Effector memory CD4-positive, alpha-beta T cell (primary cell): ENCODE measurements around the gene ROBO1.

Experiments
- DNase-seq, 3 donors: peaks; one replicate each; pipeline ENCODE4 v3.0.0-alpha.2; 2020
- H3K27ac ChIP-seq: 2 replicates; pipeline ENCODE4 v1.7.0; 2013; ENCODE audit warnings: mild to moderate bottlenecking, low read length, moderate library complexity; ENCODE audit not compliant: insufficient read depth, poor library complexity, severe bottlenecking
- H3K27me3 ChIP-seq: replicated peaks from 2 replicates; pipeline ENCODE4 v1.7.0; 2013; ENCODE audit warnings: mild to moderate bottlenecking, low read length; ENCODE audit not compliant: insufficient read depth, control insufficient read depth, poor library complexity, severe bottlenecking
- H3K36me3 ChIP-seq: 2 replicates; pipeline ENCODE4 v1.7.0; 2013; ENCODE audit warnings: mild to moderate bottlenecking, low read length, moderate library complexity; ENCODE audit not compliant: control insufficient read depth, insufficient read depth
- H3K4me1 ChIP-seq: 2 replicates; pipeline ENCODE4 v1.7.0; 2013; ENCODE audit warnings: low read length, mild to moderate bottlenecking; ENCODE audit not compliant: control insufficient read depth, insufficient read depth, poor library complexity, severe bottlenecking
- H3K4me3 ChIP-seq: 2 replicates; pipeline ENCODE4 v1.7.0; 2013; ENCODE audit warnings: low read length, low read depth, mild to moderate bottlenecking; ENCODE audit not compliant: insufficient read depth, poor library complexity, severe bottlenecking
- H3K9me3 ChIP-seq: 2 replicates; pipeline ENCODE4 v1.7.0; 2013; ENCODE audit warnings: mild to moderate bottlenecking, low read length, moderate library complexity; ENCODE audit not compliant: control insufficient read depth

The ROBO1 gene

DNA sequence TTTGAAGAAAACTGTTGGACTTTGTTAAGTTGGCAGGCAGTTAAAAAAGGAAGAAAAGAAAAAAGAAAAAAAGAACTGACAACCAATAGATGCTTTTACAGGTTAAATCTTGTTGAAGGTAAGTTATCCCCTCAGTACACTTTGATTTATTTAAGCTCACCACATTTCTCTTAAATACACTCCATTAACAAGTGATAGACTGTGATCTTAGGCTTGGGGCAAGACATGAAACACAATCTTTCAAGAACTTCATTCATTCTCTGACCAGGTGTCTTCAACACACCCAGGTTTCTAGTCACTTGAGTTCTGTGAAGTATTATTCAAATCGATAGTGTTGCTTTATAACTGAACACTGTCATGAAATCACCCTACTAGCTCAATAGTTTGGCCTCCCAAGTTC is 751.9 kb downstream of the ROBO1 start:
- DNase-seq, result no peak
- H3K36me3 ChIP-seq, result no peaks in the 10 kb centered on the region
- H3K4me3 ChIP-seq, result no peak overlapping the region
- H3K27ac ChIP-seq, result no peak overlapping the region
- H3K9me3 ChIP-seq, result no peaks in the 10 kb centered on the region
- no peaks in the 10 kb centered on the region for H3K27me3 ChIP-seq
- H3K4me1 ChIP-seq, result no peaks in the 10 kb centered on the region

DNA sequence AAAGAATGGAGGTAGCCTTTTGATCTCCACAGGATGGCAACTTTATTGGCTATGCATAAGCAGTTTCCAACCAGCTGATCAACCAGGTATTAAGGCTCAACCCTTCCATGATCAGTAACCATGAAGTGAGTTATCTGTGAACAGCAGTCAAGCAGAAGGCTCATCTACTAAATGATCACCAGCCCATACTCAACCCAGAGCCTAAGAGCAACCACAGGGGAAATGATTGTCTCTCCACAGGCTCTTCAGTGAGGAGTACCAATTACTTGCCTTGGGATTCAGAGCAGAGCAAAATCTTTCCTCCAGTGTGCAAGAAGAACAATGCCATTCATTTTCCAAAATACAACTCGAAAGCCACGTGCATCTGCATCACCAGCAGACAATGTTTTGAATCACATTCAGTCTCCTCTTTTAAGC is 754.8 kb downstream of the ROBO1 start:
- Histone ChIP-seq H3K27me3 (no peaks in the 10 kb centered on the region), H3K4me1 (no peaks in the 10 kb centered on the region), H3K27ac (no peak overlapping the region), H3K36me3 (no peaks in the 10 kb centered on the region), H3K9me3 (no peaks in the 10 kb centered on the region), H3K4me3 (no peak overlapping the region)
- DNase-seq, result no peak

DNA sequence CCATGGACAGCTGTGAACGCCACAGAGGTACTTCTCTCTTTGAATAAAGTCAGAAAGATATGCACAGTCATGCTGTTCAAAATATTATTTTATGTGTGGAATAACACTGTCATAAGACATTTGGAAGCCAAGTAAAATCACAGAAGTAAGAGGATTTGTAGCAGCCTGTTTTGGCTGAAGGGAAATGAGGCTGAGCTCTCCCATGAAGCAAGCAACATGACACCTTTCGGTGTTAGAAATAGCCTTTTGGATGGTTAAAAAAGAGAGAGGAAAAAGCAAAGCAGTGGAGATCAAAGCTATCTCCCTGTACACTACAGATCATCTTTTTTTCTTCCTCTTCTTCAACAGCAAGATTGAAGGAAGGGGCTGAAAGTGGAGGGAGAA is 755.3 kb downstream of the ROBO1 start:
- H3K27ac ChIP-seq, result no peak overlapping the region
- H3K4me3 ChIP-seq, result no peak overlapping the region
- H3K4me1 ChIP-seq, result no peaks in the 10 kb centered on the region
- no peaks in the 10 kb centered on the region for H3K36me3 ChIP-seq
- no peaks in the 10 kb centered on the region for H3K9me3 ChIP-seq
- DNase-seq, result no peak
- H3K27me3 ChIP-seq, result no peaks in the 10 kb centered on the region

DNA sequence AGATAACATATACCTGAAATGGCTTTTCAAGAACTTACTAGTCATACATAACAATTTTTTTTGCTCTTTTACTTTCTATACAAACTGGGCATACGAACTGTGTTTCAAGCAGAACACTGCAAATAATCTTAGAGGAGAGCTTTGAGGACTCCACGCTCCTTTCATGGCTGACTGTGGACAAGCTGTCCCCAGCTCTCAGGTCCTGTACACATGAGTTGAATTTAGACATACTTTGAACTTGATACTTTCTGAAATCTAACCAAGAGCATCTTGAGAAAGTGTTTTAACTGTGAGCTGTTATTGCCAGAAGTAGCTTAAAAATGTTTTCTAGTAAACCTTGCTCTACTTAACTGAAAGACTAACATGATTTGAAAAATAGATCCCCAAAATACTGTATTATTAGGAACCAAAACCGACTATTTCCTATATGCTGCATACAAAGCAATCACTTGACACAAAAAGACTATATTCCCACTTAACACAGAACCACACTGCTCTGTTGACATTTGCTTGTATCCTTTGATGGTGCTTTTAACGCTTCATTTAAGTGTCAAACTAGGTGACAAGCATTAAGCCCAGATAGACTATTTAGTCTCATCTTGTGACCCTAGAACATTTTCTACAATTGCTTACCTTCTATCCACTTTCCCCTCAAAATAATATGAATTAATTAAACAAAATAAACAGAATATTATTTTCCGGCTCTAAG is 755.8 kb downstream of the ROBO1 start:
- Histone ChIP-seq H3K36me3 (no peaks in the 10 kb centered on the region), H3K9me3 (no peaks in the 10 kb centered on the region), H3K4me3 (no peak overlapping the region), H3K27ac (no peak overlapping the region), H3K4me1 (no peaks in the 10 kb centered on the region), H3K27me3 (no peaks in the 10 kb centered on the region)
- no peak for DNase-seq

DNA sequence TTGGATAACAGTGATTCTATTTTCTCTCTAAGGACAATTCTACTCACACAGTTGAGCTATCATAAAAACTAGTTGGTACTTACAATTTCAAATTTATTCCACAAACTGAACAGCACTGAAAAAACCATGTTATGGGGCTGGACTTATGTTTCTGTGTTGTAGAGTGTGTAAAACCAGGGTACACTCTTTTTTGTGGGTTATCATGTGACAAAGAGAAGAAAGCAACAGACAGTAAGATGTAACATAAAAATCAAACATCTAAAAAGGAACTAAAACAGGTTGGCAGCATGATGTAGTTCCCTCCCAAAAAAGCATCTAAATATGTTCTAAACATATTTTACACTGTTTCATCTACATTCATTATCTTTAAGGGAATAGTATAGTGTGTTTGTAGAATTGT is 757.9 kb downstream of the ROBO1 start:
- DNase-seq, result no peak
- no peaks in the 10 kb centered on the region for H3K9me3 ChIP-seq
- no peaks in the 10 kb centered on the region for H3K36me3 ChIP-seq
- no peaks in the 10 kb centered on the region for H3K4me1 ChIP-seq
- H3K27me3 ChIP-seq, result no peaks in the 10 kb centered on the region
- no peak overlapping the region for H3K4me3 ChIP-seq
- H3K27ac ChIP-seq, result no peak overlapping the region

DNA sequence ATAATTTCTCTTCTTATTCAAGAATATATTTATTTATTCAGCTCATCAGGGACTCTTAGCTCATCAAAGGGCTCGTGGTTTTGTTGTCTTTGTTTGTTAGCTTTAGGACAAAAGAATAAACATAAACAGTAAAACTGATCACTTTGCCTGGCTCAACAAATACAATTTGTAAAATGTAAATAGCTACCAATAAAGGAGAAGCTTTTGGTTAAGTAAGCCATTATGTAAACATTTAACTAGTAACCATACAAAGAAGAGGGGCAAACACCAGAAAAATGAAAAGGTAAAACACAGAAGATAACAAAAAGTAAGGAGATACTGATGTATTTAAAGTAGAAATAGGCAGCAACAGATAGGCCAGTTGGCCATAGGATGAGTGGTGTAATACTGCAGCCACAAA is 761.7 kb downstream of the ROBO1 start:
- DNase-seq, result no peak
- H3K36me3 ChIP-seq, result no peaks in the 10 kb centered on the region
- H3K4me1 ChIP-seq, result no peaks in the 10 kb centered on the region
- no peaks in the 10 kb centered on the region for H3K9me3 ChIP-seq
- H3K4me3 ChIP-seq, result no peak overlapping the region
- no peaks in the 10 kb centered on the region for H3K27me3 ChIP-seq
- no peak overlapping the region for H3K27ac ChIP-seq

DNA sequence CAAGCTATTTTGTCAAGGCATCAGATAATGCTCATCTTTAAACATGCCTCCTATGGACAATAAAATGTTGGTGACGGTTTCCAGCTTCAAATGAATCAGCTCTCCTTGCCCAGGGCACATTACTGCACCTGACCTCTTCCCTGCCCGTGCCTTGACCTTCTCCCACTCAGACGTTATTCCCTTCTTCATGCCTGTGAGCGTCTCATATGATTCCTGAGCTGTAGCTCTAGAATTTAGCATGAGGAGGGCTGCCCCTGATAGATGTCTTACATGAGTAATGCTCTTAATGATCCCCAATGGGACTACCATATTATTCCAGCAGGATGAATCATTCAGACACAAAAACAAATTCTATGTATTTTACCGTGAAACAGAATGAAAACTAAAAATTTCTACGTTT is 762.7 kb downstream of the ROBO1 start:
- no peak for DNase-seq
- Histone ChIP-seq H3K36me3 (no peaks in the 10 kb centered on the region), H3K9me3 (no peaks in the 10 kb centered on the region)

DNA sequence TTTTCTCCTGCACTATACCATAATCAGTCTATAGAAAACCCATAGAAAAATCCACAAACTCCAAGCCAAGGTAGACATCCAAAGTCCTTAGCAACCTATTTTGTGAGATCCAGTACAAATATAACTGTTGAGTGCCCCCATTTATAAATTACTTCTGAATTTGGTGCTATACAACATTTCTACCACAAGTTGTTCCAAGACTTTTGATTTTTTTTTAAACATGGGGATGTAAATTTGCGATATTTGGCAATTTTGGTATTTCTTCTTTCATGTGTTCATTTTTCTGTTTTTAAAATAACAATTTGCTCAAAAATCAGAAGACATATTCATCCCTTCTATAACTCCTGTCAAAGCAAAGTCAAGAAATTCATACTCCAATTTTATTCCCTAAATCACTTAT is 763.8 kb downstream of the ROBO1 start:
- H3K4me1 ChIP-seq, result no peaks in the 10 kb centered on the region
- H3K27me3 ChIP-seq, result no peaks in the 10 kb centered on the region
- H3K36me3 ChIP-seq, result no peaks in the 10 kb centered on the region
- H3K4me3 ChIP-seq, result no peak overlapping the region
- no peak overlapping the region for H3K27ac ChIP-seq
- H3K9me3 ChIP-seq, result no peaks in the 10 kb centered on the region
- no peak for DNase-seq

More for the DNA sequence above, 762.7 kb downstream of the ROBO1 start:
- no peak overlapping the region for H3K4me3 ChIP-seq
- H3K27ac ChIP-seq, result no peak overlapping the region
- no peaks in the 10 kb centered on the region for H3K27me3 ChIP-seq
- no peaks in the 10 kb centered on the region for H3K4me1 ChIP-seq

DNA sequence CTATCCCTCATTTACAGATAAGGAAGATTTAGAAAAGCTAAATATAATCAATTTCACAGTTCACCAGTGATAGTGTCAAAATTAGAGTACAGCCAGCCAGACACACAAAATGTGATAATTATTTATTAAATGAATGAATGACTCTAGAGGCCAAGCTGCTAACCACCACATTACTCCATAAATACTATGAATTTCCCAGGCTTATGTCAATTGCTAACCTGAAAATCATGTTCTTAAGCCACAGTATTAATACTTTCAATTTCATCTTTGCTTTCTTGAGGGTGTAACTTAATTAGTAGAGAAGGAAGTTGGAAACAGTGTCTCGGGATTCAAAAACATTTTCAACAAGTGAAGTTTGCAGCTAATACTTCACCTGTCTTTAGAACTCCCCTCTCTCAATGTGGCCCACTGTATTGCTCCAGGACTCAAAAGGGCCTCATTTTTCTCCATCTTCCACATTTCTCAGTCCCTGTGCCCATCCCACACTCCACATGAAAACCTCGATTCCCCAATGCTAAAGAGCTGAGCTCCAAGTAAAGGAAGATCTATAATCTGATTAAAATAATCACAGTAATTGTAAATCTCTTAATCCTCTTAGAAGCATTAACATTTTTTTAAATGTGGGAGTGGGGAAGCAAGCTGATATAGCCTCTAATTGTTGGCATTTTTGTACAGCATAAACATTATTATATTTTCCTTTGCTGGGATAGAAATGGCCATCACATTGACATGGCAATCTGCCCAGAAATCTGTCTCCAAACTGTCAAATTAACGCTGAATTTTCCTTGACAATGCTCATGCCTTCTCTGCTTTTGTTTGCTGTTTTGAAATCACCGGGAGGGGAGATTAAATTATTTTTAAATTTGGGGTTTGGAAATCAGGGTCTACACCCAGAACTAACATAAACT is 765.1 kb downstream of the ROBO1 start:
- no peaks in the 10 kb centered on the region for H3K4me1 ChIP-seq
- no peak overlapping the region for H3K4me3 ChIP-seq
- no peaks in the 10 kb centered on the region for H3K36me3 ChIP-seq
- no peak overlapping the region for H3K27ac ChIP-seq
- DNase-seq, result no peak
- no peaks in the 10 kb centered on the region for H3K27me3 ChIP-seq
- no peaks in the 10 kb centered on the region for H3K9me3 ChIP-seq

DNA sequence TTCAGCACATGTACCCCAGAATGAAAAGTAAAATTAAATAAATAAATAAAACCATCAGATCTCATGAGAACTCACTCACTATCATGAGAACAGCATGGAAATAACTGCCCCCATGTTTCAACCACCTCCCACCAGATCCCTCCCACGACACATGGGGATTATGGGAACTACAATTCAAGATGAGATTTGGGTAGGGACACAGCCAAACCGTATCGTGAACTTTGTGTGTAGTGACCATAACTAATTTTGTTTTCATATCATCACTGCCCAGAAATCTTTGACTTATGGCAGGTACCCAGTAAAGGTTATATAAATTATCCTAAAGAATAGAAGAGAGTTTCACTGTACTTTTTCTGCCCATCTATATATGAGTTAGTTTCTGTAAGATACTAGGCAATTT is 766.5 kb downstream of the ROBO1 start:
- H3K9me3 ChIP-seq, result no peaks in the 10 kb centered on the region
- H3K27me3 ChIP-seq, result no peaks in the 10 kb centered on the region
- no peak overlapping the region for H3K4me3 ChIP-seq
- no peak for DNase-seq
- no peaks in the 10 kb centered on the region for H3K4me1 ChIP-seq
- H3K27ac ChIP-seq, result no peak overlapping the region
- no peaks in the 10 kb centered on the region for H3K36me3 ChIP-seq
